Mesothelial cell of epicardium (in vitro differentiated cells): ENCODE data around the gene ZNF638. TPM values are rescaled to one million over a fixed set of nuclear protein-coding genes. Genes with fewer than 3 reads are reported as not detected.

Experiments used
- DNase-seq, 2 experiments: peaks; one replicate each; pipeline ENCODE4 v3.0.0; 2021; ENCODE audit warnings: low spot score in 2 of 2; ENCODE audit not compliant: unreplicated experiment in 2 of 2
- H3K27ac Mint-ChIP-seq: 2 replicates; pipeline ENCODE4 v1.8.0; 2021; ENCODE audit warnings: mixed read lengths
- H3K27me3 Mint-ChIP-seq: 2 replicates; pipeline ENCODE4 v1.8.0; 2021; ENCODE audit warnings: low read depth, mixed read lengths
- H3K36me3 Mint-ChIP-seq: 2 replicates; pipeline ENCODE4 v1.8.0; 2021; ENCODE audit warnings: mixed read lengths
- H3K4me1 Mint-ChIP-seq: 2 replicates; pipeline ENCODE4 v1.8.0; 2021; ENCODE audit warnings: mixed read lengths
- H3K4me3 Mint-ChIP-seq: 2 replicates; pipeline ENCODE4 v1.8.0; 2021; ENCODE audit warnings: mild to moderate bottlenecking, moderate library complexity, mixed read lengths
- H3K9me3 Mint-ChIP-seq: 2 replicates; pipeline ENCODE4 v1.8.0; 2021; ENCODE audit warnings: mixed read lengths
- CTCF ChIP-seq: fragments of 200-600 bp; sonication (generic); IDR thresholded peaks from one replicate; pipeline ENCODE4 v1.5.0; 2021; ENCODE audit warnings: antibody characterized with exemption; ENCODE audit not compliant: unreplicated experiment
- total RNA-seq: library from RNA; stranded (reverse); gene quantifications from 3 replicates; pipeline ENCODE4 v1.2.1, GENCODE V29; 2021

ZNF638 gene
- total RNA-seq, 1 donor from 2014 or later, result 208 TPM

GRCh38 chr2:71467180-71467815 is 135.7 kb downstream of the ZNF638 start:
- no peak for TF ChIP-seq CTCF
- Mint-ChIP-seq H3K27me3 (peaks cover 44% of the 10 kb centered on the region), H3K27ac (no peak overlapping the region), H3K4me3 (peak overlapping the region; percentile 67), H3K4me1 (no peaks in the 10 kb centered on the region), H3K36me3 (no peaks in the 10 kb centered on the region), H3K9me3 (no peaks in the 10 kb centered on the region)
- DNase-seq, result no peak

- Mint-ChIP-seq H3K27ac (no peak overlapping the region), H3K4me3 (no peak overlapping the region), H3K36me3 (no peaks in the 10 kb centered on the region), H3K27me3 (peaks cover 38% of the 10 kb centered on the region), H3K9me3 (no peaks in the 10 kb centered on the region), H3K4me1 (no peaks in the 10 kb centered on the region)
- no peak for TF ChIP-seq CTCF
- no peak for DNase-seq
These were observed 136.9 kb downstream of the ZNF638 start for GRCh38 chr2:71468279-71469015.

GRCh38 chr2:71469403-71470398 is 138.1 kb downstream of the ZNF638 start:
- Mint-ChIP-seq H3K4me1 (no peaks in the 10 kb centered on the region), H3K27me3 (peaks cover 38% of the 10 kb centered on the region), H3K36me3 (no peaks in the 10 kb centered on the region), H3K4me3 (no peak overlapping the region), H3K27ac (no peak overlapping the region), H3K9me3 (no peaks in the 10 kb centered on the region)
- no peak for TF ChIP-seq CTCF
- no peak for DNase-seq

GRCh38 chr2:71471276-71471675 is 139.7 kb downstream of the ZNF638 start:
- Mint-ChIP-seq H3K27me3 (peaks cover 38% of the 10 kb centered on the region), H3K4me1 (no peaks in the 10 kb centered on the region), H3K4me3 (no peak overlapping the region), H3K9me3 (no peaks in the 10 kb centered on the region), H3K36me3 (no peaks in the 10 kb centered on the region), H3K27ac (no peak overlapping the region)
- no peak for TF ChIP-seq CTCF
- no peak for DNase-seq

- TF ChIP-seq CTCF, result no peak
- H3K36me3 Mint-ChIP-seq, result no peaks in the 10 kb centered on the region
- H3K4me3 Mint-ChIP-seq, result no peak overlapping the region
- H3K9me3 Mint-ChIP-seq, result no peaks in the 10 kb centered on the region
- H3K27ac Mint-ChIP-seq, result no peak overlapping the region
- no peaks in the 10 kb centered on the region for H3K4me1 Mint-ChIP-seq
- H3K27me3 Mint-ChIP-seq, result peaks cover 35% of the 10 kb centered on the region
- DNase-seq, result no peak
These were observed 140.4 kb downstream of the ZNF638 start for GRCh38 chr2:71472019-71472418.
